ENCODE measurements around the gene N4BP2.
"Not testable (repeated sequence)": the region's sequence is repeated elsewhere in the genome, so short reads cannot be mapped to it uniquely, and the experiment has no call there.

The N4BP2 gene

GRCh38 chr4:40056716-40057585 is at the start of gene N4BP2:
Gene N4BP2 (plus strand): TSS chr4:40056850. CDS start chr4:40097341, 40,491 bp downstream.
- peak; percentile 52 for DNase-seq (ENCODE audit: extremely low read depth, low read depth)
- peak within 1 kb of the TSS; percentile 63 for H3K4me3 ChIP-seq (replicated peaks; ENCODE audit: low read depth, low read length)
- peak; percentile 36 for TF ChIP-seq CTCF (IDR thresholded peaks at IDR 0.05; ENCODE audit: low read depth, low read length, missing control alignments)

DNA sequence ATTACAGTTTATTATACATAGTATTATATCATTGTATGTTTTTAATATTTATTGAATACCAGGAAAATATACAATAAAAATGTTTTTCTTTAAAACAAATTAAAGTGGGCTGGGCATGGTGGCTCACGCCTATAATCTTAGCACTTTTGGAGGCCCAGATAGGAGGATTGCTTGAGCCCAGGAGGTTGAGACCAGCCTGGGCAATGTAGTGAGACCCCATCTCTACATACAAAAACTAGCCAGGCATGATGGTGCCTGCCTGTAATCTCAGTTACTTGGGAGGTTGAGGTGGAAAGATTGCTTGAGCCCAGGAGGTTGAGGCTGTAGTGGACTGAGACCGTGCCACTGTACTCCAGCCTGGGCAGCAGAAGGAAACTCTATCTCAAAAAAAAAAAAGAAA is 40.6 kb upstream of the N4BP2 start:
- no peak for TF ChIP-seq CTCF (IDR thresholded peaks at IDR 0.05; ENCODE audit: low read depth, low read length, missing control alignments)
- no peak for DNase-seq (ENCODE audit: extremely low read depth, low read depth)
- H3K4me3 ChIP-seq (replicated peaks; ENCODE audit: low read depth, low read length): no peak overlapping the region

- no peak overlapping the region for H3K4me3 ChIP-seq (replicated peaks; ENCODE audit: low read depth, low read length)
- no peak for DNase-seq (ENCODE audit: extremely low read depth, low read depth)
- no peak for TF ChIP-seq CTCF (IDR thresholded peaks at IDR 0.05; ENCODE audit: low read depth, low read length, missing control alignments)
Measured at GRCh38 chr4:40020221-40020620, 36.4 kb upstream of the N4BP2 start.

GRCh38 chr4:40021116-40021515 is 35.5 kb upstream of the N4BP2 start:
- not testable (repeated sequence) for DNase-seq (ENCODE audit: extremely low read depth, low read depth); H3K4me3 ChIP-seq (replicated peaks; ENCODE audit: low read depth, low read length)

- not testable (repeated sequence) for DNase-seq (ENCODE audit: extremely low read depth, low read depth); H3K4me3 ChIP-seq (replicated peaks; ENCODE audit: low read depth, low read length)
Measured at GRCh38 chr4:40024049-40024448, 32.6 kb upstream of the N4BP2 start.

DNA sequence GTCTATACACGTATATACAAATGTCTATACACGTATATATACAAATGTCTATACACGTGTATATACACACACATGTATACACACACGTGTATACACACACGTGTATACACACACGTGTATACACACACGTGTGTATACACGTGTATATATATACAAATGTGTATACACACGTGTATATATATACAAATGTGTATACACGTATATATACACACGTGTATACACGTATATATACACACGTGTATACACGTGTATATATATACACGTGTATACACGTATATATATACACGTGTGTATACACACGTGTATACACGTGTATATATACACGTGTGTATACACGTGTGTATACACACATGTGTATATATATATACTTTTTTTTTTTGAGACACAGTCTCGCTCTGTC is 23.9 kb upstream of the N4BP2 start:
- H3K4me3 ChIP-seq (replicated peaks; ENCODE audit: low read depth, low read length): no peak overlapping the region
- TF ChIP-seq CTCF (IDR thresholded peaks at IDR 0.05; ENCODE audit: low read depth, low read length, missing control alignments): no peak
- DNase-seq (ENCODE audit: extremely low read depth, low read depth): no peak

DNA sequence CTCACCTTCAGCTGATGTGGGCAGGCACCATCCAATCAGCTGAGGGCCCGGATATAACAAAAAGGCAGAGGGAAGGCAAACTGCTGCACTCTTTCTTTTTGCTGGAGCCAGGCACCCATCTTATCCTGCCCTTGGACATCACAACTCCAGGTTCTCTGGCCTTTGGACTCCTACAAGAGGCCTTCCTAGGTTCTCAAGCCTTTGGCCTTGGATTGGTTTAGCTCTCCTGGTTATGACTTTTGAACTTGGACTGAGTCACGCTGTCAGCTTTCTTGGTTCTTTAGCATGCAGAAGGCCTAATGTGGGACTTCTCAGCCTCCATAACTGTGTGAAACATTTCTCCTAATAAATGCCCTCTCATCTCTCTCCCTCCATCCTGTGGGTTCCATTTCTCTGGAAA is 23.0 kb upstream of the N4BP2 start:
- H3K4me3 ChIP-seq (replicated peaks; ENCODE audit: low read depth, low read length): no peak overlapping the region
- DNase-seq (ENCODE audit: extremely low read depth, low read depth): no peak
- no peak for TF ChIP-seq CTCF (IDR thresholded peaks at IDR 0.05; ENCODE audit: low read depth, low read length, missing control alignments)

DNA sequence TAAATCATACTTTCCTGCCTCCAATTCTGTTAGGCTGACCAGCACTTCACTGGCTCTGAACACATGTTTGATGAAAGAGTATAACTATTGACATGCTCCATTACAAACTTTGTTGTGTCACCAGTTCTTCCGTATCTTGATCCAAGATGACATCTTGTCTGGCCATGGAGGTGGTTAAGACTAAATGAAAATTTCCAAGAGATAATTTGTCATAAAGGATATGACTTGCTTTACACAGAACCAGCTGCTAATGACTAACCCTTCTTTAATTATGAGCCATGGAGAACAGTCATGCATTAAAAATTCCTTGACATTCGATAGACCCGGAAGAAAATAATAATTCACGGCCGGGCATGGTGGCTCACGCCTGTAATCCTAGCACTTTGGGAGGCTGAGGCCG is 17.7 kb upstream of the N4BP2 start:
- DNase-seq (ENCODE audit: extremely low read depth, low read depth): no peak
- H3K4me3 ChIP-seq (replicated peaks; ENCODE audit: low read depth, low read length): no peak overlapping the region
- TF ChIP-seq CTCF (IDR thresholded peaks at IDR 0.05; ENCODE audit: low read depth, low read length, missing control alignments): no peak

Measured in HFF-Myc (cell line).